HEK293 (cell line): ENCODE data around the gene STK38.

Experiments
- TCF7L2 ChIP-seq: IDR thresholded peaks from 2 replicates; pipeline ENCODE4 v1.6.1; 2011; ENCODE audit warnings: low read depth, mild to moderate bottlenecking, inconsistent platforms, low read length, moderate library complexity, borderline replicate concordance
- ZFP3 ChIP-seq: fragments of 450-650 bp; formaldehyde crosslinking; IDR thresholded peaks from 2 replicates; pipeline ENCODE4 v1.5.1; 2016; ENCODE audit warnings: low read depth, missing biosample characterization, missing genetic modification characterization
- ZNF175 ChIP-seq: fragments of 450-650 bp; formaldehyde crosslinking; IDR thresholded peaks from 2 replicates; pipeline ENCODE4 v1.5.1; 2016; ENCODE audit warnings: missing biosample characterization, missing genetic modification characterization
- ZNF335 ChIP-seq: fragments of 450-650 bp; formaldehyde crosslinking; conservative IDR thresholded peaks from 2 replicates; pipeline ENCODE4 v1.5.1; 2016; ENCODE audit warnings: missing biosample characterization, missing genetic modification characterization
- ZNF394 ChIP-seq: fragments of 450-650 bp; formaldehyde crosslinking; IDR thresholded peaks from 2 replicates; pipeline ENCODE4 v1.5.1; 2016; ENCODE audit warnings: missing biosample characterization, missing genetic modification characterization, mild to moderate bottlenecking, moderate library complexity, borderline replicate concordance
- ZNF660 ChIP-seq: fragments of 450-650 bp; IDR thresholded peaks from 2 replicates; pipeline ENCODE4 v1.5.1; 2018; ENCODE audit warnings: missing biosample characterization, mild to moderate bottlenecking, missing genetic modification characterization
- ZNF777 ChIP-seq: fragments of 450-650 bp; formaldehyde crosslinking; IDR thresholded peaks from 2 replicates; pipeline ENCODE4 v1.5.1; 2017; ENCODE audit warnings: missing biosample characterization, missing genetic modification characterization, borderline replicate concordance
- TF ChIP-seq, protein P1 (sequence below): fragments of 450-650 bp; formaldehyde crosslinking; IDR thresholded peaks from 2 replicates; pipeline ENCODE4 v1.5.1; 2016; ENCODE audit warnings: missing biosample characterization, missing genetic modification characterization
- TF ChIP-seq, protein P2 (sequence below): fragments of 450-650 bp; formaldehyde crosslinking; IDR thresholded peaks from 2 replicates; pipeline ENCODE4 v1.5.1; 2016; ENCODE audit warnings: missing biosample characterization, missing genetic modification characterization

DNA sequence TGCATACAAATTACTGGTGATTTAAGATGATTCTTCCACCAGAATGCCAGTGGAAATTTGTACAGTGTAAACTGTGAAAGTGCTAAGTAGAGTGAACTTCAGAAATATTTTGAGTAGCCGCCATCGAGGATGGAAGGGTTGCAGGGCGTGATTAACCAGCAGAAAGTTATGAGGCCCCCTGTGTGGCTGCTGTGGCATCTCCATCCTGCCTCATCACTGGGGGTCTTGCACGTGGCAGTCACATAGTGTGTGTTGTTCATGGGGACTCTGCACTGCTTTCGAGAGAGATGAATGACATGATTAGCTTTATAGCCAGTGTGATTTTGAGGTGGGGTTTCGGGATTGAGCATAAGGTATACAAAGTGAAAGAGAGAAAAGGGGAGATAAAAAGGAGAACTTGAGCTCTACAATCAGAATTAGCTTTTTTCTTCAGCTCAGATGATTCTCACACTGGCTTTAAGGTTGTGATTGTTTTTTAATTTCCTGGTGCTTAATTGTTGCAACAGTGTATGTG lies 78.1 kb downstream of the STK38 start:
- TF ChIP-seq, protein P1, sequence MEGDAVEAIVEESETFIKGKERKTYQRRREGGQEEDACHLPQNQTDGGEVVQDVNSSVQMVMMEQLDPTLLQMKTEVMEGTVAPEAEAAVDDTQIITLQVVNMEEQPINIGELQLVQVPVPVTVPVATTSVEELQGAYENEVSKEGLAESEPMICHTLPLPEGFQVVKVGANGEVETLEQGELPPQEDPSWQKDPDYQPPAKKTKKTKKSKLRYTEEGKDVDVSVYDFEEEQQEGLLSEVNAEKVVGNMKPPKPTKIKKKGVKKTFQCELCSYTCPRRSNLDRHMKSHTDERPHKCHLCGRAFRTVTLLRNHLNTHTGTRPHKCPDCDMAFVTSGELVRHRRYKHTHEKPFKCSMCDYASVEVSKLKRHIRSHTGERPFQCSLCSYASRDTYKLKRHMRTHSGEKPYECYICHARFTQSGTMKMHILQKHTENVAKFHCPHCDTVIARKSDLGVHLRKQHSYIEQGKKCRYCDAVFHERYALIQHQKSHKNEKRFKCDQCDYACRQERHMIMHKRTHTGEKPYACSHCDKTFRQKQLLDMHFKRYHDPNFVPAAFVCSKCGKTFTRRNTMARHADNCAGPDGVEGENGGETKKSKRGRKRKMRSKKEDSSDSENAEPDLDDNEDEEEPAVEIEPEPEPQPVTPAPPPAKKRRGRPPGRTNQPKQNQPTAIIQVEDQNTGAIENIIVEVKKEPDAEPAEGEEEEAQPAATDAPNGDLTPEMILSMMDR (tag by site-specific recombination): no peak
- TF ChIP-seq ZNF777 (tag by site-specific recombination) (no peak), ZNF335 (tag by site-specific recombination) (no peak), ZNF394 (tag by site-specific recombination) (no peak), ZFP3 (tag by site-specific recombination) (no peak), TCF7L2 (no peak), ZNF175 (tag by site-specific recombination) (no peak), ZNF660 (tag by site-specific recombination) (no peak)
- TF ChIP-seq, protein P2, sequence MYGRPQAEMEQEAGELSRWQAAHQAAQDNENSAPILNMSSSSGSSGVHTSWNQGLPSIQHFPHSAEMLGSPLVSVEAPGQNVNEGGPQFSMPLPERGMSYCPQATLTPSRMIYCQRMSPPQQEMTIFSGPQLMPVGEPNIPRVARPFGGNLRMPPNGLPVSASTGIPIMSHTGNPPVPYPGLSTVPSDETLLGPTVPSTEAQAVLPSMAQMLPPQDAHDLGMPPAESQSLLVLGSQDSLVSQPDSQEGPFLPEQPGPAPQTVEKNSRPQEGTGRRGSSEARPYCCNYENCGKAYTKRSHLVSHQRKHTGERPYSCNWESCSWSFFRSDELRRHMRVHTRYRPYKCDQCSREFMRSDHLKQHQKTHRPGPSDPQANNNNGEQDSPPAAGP (tag by site-specific recombination): no peak
